SU-DHL-6 (cell line): Measurements from ENCODE around the gene HSF2BP.
"Not testable (repeated sequence)": the region's sequence is repeated elsewhere in the genome, so short reads cannot be mapped to it uniquely, and the experiment has no call there.

Source experiments
- H2AFZ ChIP-seq: fragments of 200-600 bp; sonication (generic); 2 replicates; pipeline ENCODE4 v1.6.1; 2014; ENCODE audit warnings: low read depth, mild to moderate bottlenecking, moderate library complexity, mixed read lengths, antibody characterized with exemption, low read length; ENCODE audit not compliant: severe bottlenecking
- H3F3A ChIP-seq: fragments of 200-600 bp; shearing (Covaris generic); 2 replicates; pipeline ENCODE4 v1.6.0; 2016; ENCODE audit warnings: antibody characterized with exemption, mild to moderate bottlenecking; ENCODE audit not compliant: insufficient read depth
- H3K27ac ChIP-seq: fragments of 200-600 bp; sonication (generic); 2 replicates; pipeline ENCODE4 v1.5.1; 2016; ENCODE audit warnings: low read depth, mild to moderate bottlenecking, low read length, moderate library complexity, mixed read lengths
- H3K27me3 ChIP-seq: fragments of 200-600 bp; sonication (generic), shearing (Covaris generic); 2 replicates; pipeline ENCODE4 v1.6.0; 2014; ENCODE audit warnings: mild to moderate bottlenecking, low read length
- H3K36me3 ChIP-seq: fragments of 200-600 bp; sonication (generic); 2 replicates; pipeline ENCODE4 v1.6.1; 2014; ENCODE audit warnings: mild to moderate bottlenecking, low read length, mixed read lengths
- H3K4me2 ChIP-seq: fragments of 300-600, 200-600 bp; shearing (Covaris generic), sonication (generic); 2 replicates; pipeline ENCODE4 v1.6.0; 2014; ENCODE audit warnings: low read length, low read depth, mild to moderate bottlenecking; ENCODE audit not compliant: poor library complexity, severe bottlenecking
- H3K4me3 ChIP-seq: fragments of 200-600 bp; sonication (generic); 2 replicates; pipeline ENCODE4 v1.5.1; 2014; ENCODE audit warnings: antibody characterized with exemption, low read length, mild to moderate bottlenecking, mixed read lengths; ENCODE audit not compliant: insufficient read depth, poor library complexity, severe bottlenecking
- H3K79me2 ChIP-seq: fragments of 200-600 bp; sonication (generic); 2 replicates; pipeline ENCODE4 v1.6.1; 2014; ENCODE audit warnings: mild to moderate bottlenecking, low read length, moderate library complexity; ENCODE audit not compliant: insufficient read depth
- H3K9ac ChIP-seq: fragments of 200-600 bp; sonication (generic); 2 replicates; pipeline ENCODE4 v1.7.0; 2014; ENCODE audit warnings: mild to moderate bottlenecking, low read length
- H3K9me2 ChIP-seq: fragments of 200-600 bp; sonication (generic); replicated peaks from 2 replicates; pipeline ENCODE4 v1.6.1; 2014; ENCODE audit warnings: low read length; ENCODE audit not compliant: insufficient read depth
- H3K9me3 ChIP-seq: fragments of 200-600 bp; sonication (generic); 2 replicates; pipeline ENCODE4 v1.6.1; 2014; ENCODE audit warnings: low read length, mixed read lengths; ENCODE audit not compliant: insufficient read depth
- H4K20me1 ChIP-seq: fragments of 200-600 bp; sonication (generic); 2 replicates; pipeline ENCODE4 v1.6.1; 2014; ENCODE audit warnings: low read depth, mild to moderate bottlenecking, antibody characterized with exemption, low read length, moderate library complexity, mixed read lengths
- CTCF ChIP-seq: fragments of 200-600 bp; sonication (generic); IDR thresholded peaks from one replicate; pipeline ENCODE4 v1.5.1; 2017; ENCODE audit warnings: antibody characterized with exemption, mild to moderate bottlenecking, low read length, moderate library complexity; ENCODE audit not compliant: insufficient read depth, poor library complexity, severe bottlenecking
- EZH2phosphoT487 ChIP-seq: fragments of 200-600 bp; sonication (generic), shearing (Covaris generic); conservative IDR thresholded peaks from 2 replicates; pipeline ENCODE4 v1.6.1; 2018; ENCODE audit warnings: mild to moderate bottlenecking, antibody characterized with exemption, low read length, moderate library complexity, mixed read lengths

HSF2BP gene

GRCh38 chr21:43699933-43700599 is 40.8 kb upstream of the HSF2BP start:
- H3K79me2 ChIP-seq = no peaks in the 10 kb centered on the region
- no peak overlapping the region for H3K4me2 ChIP-seq
- H3K27ac ChIP-seq = no peak overlapping the region
- no peaks in the 10 kb centered on the region for H3K9me2 ChIP-seq
- no peak overlapping the region for H3K4me3 ChIP-seq
- H3K9ac ChIP-seq = no peak overlapping the region
- H3K27me3 ChIP-seq = no peaks in the 10 kb centered on the region
- peaks cover 7% of the 10 kb centered on the region; the same call in 1 of the 2 replicates for H3F3A ChIP-seq
- H4K20me1 ChIP-seq = no peaks in the 10 kb centered on the region
- H3K9me3 ChIP-seq = no peaks in the 10 kb centered on the region
- H3K36me3 ChIP-seq = 0 out of 2 replicates have a peak, but pooled peaks cover 7% of the 10 kb centered on the region
- no peak overlapping the region for H2AFZ ChIP-seq
- TF ChIP-seq CTCF = no peak
- no peak for TF ChIP-seq EZH2phosphoT487

GRCh38 chr21:43699492-43699777 is 40.1 kb upstream of the HSF2BP start:
- not testable (repeated sequence) for H3F3A ChIP-seq, H3K27me3 ChIP-seq, H3K4me3 ChIP-seq, H2AFZ ChIP-seq, H3K9me2 ChIP-seq, H3K4me2 ChIP-seq, H3K36me3 ChIP-seq, H3K79me2 ChIP-seq, H3K9me3 ChIP-seq, H4K20me1 ChIP-seq, H3K27ac ChIP-seq, H3K9ac ChIP-seq

GRCh38 chr21:43697758-43698643 is 38.7 kb upstream of the HSF2BP start:
- TF ChIP-seq EZH2phosphoT487 = no peak
- TF ChIP-seq CTCF = no peak

GRCh38 chr21:43696214-43696613 is 36.9 kb upstream of the HSF2BP start:
- Histone ChIP-seq H3K36me3 (0 out of 2 replicates have a peak, but pooled peaks cover 7% of the 10 kb centered on the region), H2AFZ (no peak overlapping the region), H3K4me3 (no peak overlapping the region), H3K9me2 (no peaks in the 10 kb centered on the region), H3K9me3 (no peaks in the 10 kb centered on the region), H4K20me1 (no peaks in the 10 kb centered on the region), H3K4me2 (no peak overlapping the region), H3K27me3 (no peaks in the 10 kb centered on the region), H3K79me2 (no peaks in the 10 kb centered on the region), H3F3A (peaks cover 7% of the 10 kb centered on the region; the same call in 1 of the 2 replicates), H3K9ac (no peak overlapping the region), H3K27ac (no peak overlapping the region)
- no peak for TF ChIP-seq EZH2phosphoT487

More at GRCh38 chr21:43697758-43698643, 38.7 kb upstream of the HSF2BP start:
- no peaks in the 10 kb centered on the region for H3K79me2 ChIP-seq
- no peaks in the 10 kb centered on the region for H3K27me3 ChIP-seq
- H4K20me1 ChIP-seq = no peaks in the 10 kb centered on the region
- H3K4me2 ChIP-seq = no peak overlapping the region
- H3K9ac ChIP-seq = no peak overlapping the region
- no peaks in the 10 kb centered on the region for H3K9me2 ChIP-seq
- no peak overlapping the region for H3K4me3 ChIP-seq
- no peaks in the 10 kb centered on the region for H3K9me3 ChIP-seq
- H2AFZ ChIP-seq = no peak overlapping the region
- H3F3A ChIP-seq = peaks cover 7% of the 10 kb centered on the region; the same call in 1 of the 2 replicates
- H3K36me3 ChIP-seq = 0 out of 2 replicates have a peak, but pooled peaks cover 7% of the 10 kb centered on the region
- H3K27ac ChIP-seq = no peak overlapping the region
